GM18907 (cell line): ENCODE data around the gene PRC1.
A peak's percentile ranks its signal among the peaks of the same experiment; 100 is the strongest.
"Not testable (repeated sequence)": the region's sequence is repeated elsewhere in the genome, so short reads cannot be mapped to it uniquely, and the experiment has no call there.

ENCODE experiments used
- ATAC-seq: cut with Tn5 transposase; IDR thresholded peaks from one replicate; pipeline ENCODE4 v1.9.1; 2021; ENCODE audit warnings: mild to moderate bottlenecking, moderate library complexity; ENCODE audit not compliant: unreplicated experiment

PRC1 gene

DNA sequence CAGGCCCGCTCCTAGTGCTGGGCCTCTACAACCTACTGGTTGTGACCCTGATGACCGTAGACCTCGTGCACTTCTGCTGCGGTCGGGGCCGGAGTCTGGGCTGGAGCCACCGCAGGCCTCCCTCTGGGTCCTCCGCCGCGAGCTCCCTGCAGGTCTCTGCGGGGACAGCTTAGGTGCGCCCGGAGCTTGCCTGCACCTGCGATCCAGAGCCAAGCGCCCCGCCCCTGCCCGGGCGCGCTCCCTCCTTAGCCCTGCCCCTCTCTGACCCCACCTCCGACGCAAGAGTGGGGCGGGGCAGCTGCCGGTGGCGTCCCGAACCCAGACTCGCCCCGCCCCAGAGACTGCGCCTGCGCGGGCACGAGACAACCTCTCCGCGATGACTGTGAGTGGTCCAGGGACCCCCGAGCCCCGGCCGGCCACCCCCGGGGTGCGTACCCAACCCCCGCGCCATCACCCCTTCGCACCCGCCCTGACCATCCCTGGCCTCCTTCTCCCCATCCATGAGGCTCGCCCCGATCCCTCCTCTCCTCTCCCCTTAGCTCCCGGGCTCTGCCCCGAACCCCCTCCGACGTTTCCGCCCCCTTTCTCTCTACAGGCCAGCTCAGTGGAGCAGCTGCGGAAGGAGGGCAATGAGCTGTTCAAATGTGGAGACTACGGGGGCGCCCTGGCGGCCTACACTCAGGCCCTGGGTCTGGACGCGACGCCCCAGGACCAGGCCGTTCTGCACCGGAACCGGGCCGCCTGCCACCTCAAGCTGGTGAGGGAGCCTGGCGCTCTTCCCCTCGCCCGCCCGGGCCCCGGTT lies 59.2 kb downstream of the PRC1 start, which contains the start of gene UNC45A:
TSS of gene UNC45A (plus strand) at position 337 of the 803 bp plus-strand sequence. CDS start at position 377, 40 bp downstream.
- ATAC-seq = peak; percentile 67

DNA sequence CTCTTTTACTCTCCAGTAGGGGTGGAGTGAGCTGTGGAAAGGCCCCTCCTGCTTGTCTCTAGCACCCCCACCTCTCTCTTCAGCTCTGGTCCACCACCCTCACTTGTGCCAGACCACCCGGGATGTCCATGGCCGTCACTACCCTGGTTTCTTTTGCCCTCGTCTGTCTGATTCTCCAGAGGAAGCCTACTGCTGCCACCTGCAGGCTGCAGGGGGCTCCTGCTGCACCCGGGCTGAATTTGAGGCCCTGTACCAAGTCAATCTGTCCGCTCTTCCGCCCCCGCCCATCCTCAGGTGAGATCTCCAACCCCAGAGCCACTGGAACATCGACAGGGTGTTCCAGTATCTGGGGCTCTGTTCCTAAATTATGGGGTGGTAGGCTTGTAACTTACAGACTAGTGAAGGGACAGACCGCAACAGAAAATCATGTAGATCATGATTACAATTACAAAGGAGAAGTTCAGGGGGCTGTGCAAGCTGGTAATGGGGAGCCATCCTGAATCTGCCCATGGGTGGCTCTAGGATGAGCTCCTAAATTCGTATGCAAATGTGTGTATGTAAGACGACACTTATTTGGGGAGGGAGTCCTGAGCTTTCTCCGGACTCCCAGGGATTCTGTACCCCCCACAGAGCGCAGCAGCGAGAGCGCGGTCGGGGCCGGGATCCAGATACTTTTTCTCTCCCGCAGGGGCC lies 59.9 kb downstream of the PRC1 start:
- peak; percentile 38 for ATAC-seq

DNA sequence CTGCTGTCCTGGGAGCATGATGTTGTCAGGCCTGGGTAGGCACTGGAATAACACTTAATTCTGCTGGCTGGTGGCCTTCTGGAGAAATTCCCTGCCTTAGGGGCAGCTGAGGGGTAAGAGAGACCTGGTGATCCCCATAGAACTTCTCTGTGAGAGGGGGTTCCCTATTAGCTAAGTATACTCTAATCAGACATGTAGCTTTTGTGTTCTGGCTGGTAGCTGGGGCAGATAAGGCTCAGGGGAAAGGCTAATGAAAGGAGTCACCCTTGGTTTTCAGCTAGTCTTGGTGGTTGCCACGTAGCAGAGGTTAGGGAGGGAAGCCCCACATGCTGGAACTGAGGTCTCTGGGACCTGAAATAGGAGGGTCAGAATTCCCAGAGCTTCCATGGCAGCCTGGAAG lies 61.0 kb downstream of the PRC1 start:
- ATAC-seq = no peak

DNA sequence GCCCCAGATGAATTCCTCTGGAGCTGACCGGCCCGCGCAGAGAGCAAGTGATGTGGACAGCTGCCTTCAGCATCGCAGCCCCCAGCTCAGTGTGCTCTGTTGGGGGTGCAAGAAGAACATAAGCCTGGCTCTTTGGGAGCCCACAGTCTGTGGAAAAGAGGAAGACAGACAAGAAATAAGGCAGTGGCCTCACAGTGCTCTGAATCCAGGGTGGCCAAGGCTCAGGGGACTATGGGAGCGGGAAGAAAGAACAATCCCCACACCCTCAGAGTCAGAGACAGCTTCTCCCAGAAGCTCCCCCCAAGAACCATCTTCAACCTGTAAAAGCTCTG lies 61.7 kb downstream of the PRC1 start:
- no peak for ATAC-seq

DNA sequence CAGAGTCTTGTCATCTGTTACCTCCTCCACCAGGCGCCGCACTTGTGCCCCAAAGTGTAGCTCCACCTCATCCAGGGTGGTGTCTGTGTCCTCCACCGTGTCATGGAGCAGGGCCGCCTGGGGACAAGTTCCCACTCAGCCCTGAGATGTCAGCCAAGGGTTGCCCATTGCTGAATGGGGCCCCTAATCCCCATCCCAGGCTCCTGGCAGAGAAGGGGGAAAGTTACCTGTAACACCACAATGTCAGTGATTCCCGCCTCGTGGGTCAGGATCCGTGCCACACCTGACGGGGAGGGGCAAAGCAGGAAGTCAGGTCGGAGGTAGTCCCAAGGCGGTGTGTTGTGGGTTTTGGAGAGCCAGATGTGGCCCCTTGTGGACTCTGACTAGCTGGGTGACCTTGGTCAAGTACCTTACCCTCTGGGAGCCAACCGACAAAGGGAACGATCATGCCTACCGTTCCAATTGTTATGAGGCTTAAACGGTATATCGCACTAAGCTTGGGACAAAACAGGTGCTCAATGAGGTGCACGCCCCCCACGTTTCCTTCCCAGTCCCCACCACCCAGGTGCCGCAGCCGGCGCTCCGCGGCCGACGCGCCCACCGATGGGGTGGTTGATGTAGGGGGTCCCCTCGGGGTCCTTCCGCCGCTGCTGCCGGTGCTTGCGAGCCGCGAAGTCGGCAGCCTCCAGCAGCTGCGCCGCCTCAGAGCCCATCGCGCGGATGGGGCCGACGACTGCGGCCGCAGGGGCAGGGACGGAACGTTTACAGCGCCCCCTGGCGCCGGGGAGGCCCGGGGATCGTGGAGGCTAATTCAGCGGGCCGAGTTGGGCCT lies 62.3 kb downstream of the PRC1 start, which contains the start of gene HDDC3:
TSS of gene HDDC3 (minus strand) at position 722 of the 832 bp plus-strand sequence. CDS start at position 713, 9 bp downstream.
- ATAC-seq = peak; percentile 54

DNA sequence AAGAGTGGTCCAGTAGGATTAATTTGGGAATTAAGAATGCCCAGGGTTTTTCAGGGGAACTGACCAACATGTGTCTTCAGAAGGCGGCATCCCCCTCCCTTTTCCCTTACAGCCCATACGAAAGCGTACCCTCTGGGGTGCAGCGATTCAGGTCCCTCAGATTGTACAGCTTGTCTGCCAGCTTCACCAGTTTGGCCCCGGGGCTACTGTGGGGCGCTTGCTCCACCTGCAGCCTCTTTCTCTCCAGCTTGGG lies 62.8 kb downstream of the PRC1 start:
- no peak for ATAC-seq

DNA sequence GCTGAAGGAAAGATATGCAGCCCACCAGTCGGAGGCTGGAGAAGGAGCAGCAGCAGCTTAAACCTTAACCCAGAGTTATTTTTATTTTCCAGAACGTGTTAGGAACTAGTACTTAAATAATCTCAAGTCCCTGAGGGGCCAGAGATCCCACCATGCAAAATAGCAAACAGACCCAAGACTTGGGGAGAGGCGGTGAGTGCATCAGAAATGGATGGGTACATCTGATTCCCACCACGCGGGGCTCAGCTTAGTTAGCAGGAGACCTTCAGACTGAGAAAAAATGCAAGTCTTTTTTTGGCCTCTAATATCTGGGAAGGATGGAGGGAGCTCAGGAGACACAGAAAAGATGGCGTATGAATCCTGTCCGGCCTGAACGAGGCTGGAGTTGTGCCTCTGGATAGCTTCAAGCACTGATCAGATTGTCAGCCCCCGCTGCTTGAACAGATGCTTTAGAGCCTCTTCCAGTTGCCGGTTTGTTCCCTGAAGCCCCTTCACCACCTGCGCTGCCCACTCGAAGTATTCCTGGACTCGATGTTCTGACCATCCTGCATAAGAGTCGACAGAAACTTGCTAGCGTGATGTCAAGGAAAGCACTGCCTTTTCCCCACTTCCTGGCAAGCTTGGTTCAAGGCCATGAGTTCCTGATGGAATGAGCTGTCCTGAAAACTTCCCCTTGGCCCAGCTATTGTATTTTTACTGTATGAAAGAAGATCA lies 63.3 kb downstream of the PRC1 start:
- no peak for ATAC-seq

DNA sequence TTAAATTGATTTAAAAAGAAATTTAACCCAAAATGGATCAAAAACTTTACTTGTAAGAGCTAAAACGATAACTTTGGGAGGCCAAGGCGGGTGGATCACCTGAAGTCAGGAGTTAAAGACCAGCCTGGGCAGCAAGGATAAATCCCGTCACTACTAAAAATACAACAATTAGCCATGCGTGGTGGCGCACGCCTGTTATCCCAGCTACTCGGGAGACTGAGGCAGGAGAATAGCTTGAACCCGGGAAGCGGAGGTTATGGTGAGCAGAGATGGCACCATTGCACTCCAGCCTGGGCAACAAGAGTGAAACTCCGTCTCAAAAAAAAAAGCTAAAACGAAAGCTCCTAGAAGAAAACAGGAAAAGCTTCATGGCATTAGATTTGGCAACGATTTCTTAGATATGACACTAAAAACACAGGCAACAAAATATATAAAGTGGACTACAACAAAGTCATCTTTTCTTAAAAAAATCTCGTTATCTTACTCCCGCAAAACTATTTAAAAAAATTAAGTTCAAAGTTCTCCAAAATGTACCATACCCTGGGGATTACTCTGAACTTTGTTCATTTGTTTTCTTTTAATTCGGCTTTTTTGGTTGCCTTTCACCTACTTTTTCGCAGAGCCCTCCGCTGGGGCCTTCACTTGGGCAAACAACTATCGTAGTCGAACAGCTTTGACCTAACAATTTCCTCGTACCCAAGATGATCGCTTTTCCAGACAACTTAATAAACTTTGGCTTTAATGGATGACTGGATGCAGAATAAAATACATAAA lies 64.9 kb downstream of the PRC1 start:
- ATAC-seq = no peak

DNA sequence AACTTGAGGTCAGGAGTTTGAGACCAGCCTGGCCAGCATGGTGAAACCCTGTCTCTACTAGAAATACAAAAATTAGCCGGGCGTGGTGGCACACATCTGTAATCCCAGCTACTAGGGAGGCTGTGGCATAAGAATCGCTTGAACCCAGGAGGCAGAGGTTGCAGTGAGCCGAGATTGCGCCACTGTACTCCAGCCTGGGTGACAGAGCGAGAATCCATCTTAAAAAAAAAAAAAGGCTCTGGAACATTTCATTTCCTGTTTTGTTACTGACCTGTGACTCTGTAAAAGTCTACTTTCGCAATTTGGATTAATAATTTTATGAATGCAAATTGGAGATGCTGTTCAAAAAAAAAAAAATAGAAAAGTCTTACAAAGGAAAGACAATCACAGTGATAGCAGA lies 66.2 kb downstream of the PRC1 start:
- not testable (repeated sequence) for ATAC-seq

DNA sequence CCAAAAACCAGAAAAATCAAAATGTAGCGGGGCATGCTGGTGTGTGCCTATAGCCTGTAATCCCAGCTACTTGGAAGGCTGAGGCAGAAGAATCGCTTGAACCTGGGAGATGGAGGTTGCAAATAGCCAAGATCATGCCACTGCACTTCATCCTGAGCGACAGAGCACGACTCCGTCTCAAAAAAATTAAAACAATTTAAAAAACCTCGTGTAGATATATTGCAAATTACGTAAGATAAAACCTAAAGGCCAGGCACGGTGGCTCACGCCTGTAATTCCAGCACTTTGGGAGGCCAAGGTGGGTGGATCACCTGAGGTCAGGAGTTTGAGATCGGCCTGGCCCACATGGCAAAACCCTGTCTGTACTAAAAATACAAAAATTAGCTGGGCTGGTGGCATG lies 67.6 kb downstream of the PRC1 start:
- not testable (repeated sequence) for ATAC-seq

DNA sequence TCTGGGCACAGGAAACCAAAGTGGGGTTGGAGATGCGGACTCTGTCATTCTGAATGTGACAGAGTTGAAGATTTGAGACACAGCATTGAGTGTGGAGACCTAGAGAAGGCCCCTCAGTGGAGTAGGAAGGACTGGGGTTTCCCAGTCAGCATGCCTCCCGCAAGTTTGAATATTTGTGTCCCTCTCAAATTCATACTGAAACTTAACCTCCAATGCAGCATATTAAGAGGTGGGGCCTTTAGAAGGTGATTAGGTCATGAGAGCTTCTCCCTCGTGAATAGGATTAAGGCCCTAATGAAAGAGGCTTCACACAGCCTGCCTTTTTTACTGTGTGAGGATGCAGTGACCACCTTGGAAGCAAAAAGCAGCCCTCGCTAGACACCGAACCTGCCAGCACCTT lies 70.0 kb downstream of the PRC1 start:
- ATAC-seq = peak; percentile 74

DNA sequence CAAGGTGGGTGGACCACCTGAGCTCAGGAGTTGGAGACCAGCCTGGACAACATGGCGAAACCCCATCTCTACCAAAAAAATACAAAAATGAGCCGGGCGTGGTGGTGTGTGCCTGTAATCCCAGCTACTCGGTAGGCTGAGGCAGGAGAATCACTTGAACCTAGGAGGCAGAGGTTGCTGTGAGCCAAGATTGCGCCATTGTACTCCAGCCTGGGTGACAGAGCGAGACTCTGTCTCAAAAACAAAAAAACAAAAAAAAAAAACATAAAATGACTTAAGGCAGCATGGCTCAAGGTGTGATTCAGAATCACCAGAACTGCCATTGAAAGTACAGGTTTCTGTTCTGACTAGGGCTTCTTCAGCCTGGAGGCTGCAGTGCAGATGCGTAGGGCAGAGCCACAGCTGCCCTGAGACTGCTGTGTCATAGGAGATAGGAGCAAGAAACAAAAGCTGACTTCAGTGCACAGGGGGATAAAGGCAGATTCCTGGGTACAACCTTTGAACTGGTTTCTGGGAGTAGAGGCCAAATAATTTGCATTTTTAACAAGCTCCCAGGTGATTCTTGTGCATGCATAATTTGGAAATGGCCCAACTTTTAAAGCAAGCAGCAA lies 71.5 kb downstream of the PRC1 start:
- ATAC-seq = peak; percentile 65

DNA sequence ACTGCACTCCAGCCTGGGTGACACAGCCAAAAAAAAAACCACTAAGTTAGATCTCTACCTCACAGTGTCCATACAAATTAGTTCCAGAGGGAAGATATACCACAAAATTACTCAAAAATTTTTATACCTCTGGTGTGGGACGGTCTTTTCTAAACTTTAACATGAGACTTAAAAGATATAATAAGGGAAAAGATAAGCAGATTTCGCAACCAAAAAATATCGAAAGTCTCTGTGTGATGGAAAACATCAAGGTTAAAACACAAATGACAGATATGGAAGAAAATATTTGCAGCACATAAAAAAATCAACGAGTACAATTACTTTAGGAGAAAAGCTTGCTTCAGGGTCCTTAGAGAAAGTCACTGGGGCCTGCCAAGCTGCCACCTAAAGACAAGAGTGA lies 72.4 kb downstream of the PRC1 start:
- no peak for ATAC-seq

DNA sequence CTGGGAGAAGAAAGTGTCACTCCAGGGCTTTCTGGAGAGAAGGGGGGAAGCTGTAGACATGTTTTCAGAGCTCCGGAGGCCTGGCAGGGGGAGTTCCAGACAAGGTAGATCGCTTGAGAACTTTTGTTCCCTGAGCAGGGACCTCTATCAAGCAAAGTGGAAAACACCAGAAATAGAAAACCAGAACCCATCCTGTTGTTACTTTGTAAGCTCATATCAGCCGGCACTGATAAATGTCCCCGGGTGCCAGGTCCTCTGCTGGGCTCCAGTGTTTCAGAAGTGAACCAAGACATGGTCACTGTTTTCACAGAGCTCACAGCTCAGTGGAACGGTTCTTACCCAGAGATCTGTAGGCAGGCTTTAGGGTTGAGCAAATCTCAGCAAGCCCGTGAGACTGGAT lies 75.5 kb downstream of the PRC1 start:
- no peak for ATAC-seq

DNA sequence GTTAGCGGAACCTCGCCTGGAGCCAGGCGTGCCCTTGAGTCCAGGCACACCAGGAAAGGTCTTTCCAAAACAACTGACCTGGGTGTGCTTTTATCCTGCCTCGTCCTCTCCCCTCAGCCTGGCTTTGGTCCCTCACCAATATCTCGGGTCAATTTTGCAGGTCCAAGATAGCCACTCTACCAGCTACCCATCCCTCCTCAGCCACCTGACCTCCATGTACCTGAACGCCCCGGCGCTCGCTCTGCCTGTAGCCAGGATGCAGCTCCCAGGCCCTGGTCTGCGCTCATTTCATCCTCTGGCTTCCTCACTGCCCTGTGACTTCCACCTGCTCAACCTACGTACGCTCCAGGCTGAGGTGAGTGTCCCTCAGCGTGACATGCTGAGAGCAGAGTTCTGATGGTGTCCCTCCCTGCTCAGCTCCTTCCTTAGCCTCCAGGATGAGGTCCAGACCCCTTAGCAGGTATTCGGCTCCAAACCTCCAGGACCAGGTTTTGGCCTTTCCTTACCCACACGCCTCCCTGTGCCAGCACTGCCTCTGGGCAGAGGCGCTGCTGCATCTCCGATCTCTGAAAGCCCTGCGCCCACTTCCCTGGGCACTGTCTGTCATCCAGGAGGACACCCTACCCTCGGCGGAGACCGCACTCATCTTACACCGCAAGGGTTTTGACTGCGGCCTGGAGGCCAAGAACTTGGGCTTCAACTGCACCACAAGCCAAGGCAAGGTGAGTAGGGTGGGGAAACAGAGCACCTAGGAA lies 76.1 kb downstream of the PRC1 start:
- ATAC-seq = no peak

DNA sequence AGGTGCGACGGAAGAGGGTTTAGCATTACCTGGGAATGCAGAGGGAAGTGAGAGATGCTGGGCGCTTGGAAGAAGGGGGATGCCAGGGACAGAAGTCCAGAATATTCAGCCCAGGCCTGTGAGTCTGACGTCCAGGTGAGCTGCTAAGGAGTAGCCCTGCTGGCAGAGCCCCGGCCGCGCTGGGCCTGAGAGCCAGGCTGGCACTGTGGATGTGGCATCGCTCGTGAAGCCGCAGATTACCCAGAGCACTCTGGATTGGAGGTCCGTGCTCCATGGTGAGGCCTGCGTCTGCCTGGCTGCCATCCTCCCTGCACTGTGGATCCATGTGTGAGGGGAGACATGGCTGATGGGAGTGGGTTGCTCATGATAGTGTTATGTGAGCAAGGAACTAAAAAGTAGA lies 76.8 kb downstream of the PRC1 start:
- no peak for ATAC-seq

DNA sequence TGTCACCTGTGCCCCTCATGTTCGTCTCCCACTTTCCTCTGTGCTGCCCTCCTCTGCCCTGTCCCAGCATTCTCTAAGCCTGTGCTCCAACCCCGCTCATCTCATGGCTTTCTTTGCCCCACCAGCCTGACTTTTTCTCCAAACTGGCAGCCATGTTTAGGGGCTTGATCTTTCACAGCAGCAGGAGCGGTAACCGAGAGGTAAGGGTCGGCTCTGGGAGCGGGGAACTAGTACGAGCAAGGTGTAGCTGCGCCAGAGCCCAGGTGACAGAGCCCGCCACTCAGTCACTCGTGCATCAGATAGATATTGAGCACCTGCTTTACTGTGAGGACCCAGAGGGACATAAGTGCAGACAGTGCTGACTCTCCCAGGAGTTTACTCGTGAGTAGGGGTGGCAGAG lies 77.9 kb downstream of the PRC1 start:
- ATAC-seq = no peak
